GM12878 (cell line): ENCODE data around the gene CFAP65. TPM values are rescaled to one million over a fixed set of nuclear protein-coding genes. Genes with fewer than 3 reads are reported as not detected.

Experiments used
- ATAC-seq: fragments of 200-7000 bp; cut with Tn5 transposase; 3 replicates; pipeline ENCODE4 v1.9.1; 2020; ENCODE audit warnings: mild to moderate bottlenecking, moderate library complexity
- BruUV-seq: library from RNA; stranded (reverse); fragments of 400-500 nt; replicated peaks from 2 replicates; lab custom pipeline; 2021; lab: Mats Ljungman, UMichigan
- CTCF ChIA-PET: fragments of 300-600 bp; sonication (Branson Sonifier 250); formaldehyde crosslinking; extraction: SDS; loops from one replicate; lab custom pipeline; 2021; ENCODE audit warnings: inconsistent platforms; lab: Yijun Ruan, JAX
- POLR2A ChIA-PET: fragments of 350-600 bp; formaldehyde crosslinking; extraction: SDS; loops from one replicate; lab custom pipeline; 2021; ENCODE audit warnings: inconsistent platforms; lab: Charles Lee
- RAD21 ChIA-PET: fragments of 300-600 bp; sonication (Branson Sonifier 250); formaldehyde crosslinking; loops from one replicate; lab custom pipeline; 2023; ENCODE audit warnings: antibody characterized with exemption; ENCODE audit not compliant: unreplicated experiment; lab: Charles Lee
- SMC1A ChIA-PET: fragments of 300-600 bp; sonication (Branson Sonifier 250); formaldehyde crosslinking; loops from one replicate; lab custom pipeline; 2023; ENCODE audit not compliant: unreplicated experiment, uncharacterized antibody; lab: Charles Lee
- DNase-seq: peaks from one replicate; pipeline ENCODE4 v3.0.0-alpha.2; 2011; ENCODE audit warnings: low read depth, low spot score
- FAIRE-seq: peaks from 3 replicates; lab custom pipeline; 2011; peaks lifted over from hg19 to GRCh38; lab: Jason Lieb, UNC
- H2AFZ ChIP-seq: 2 replicates; pipeline ENCODE4 v1.6.0; 2011; ENCODE audit warnings: low read depth, low read length, control low read depth; ENCODE audit not compliant: control insufficient read depth
- H3K27ac ChIP-seq: 2 replicates; pipeline ENCODE4 v1.5.1; 2011; ENCODE audit warnings: control low read depth; ENCODE audit not compliant: control insufficient read depth, insufficient read depth
- H3K27me3 ChIP-seq, 2 experiments: replicated peaks in 1 of 2; 2 replicates each; pipeline versions ENCODE4 v1.6.0 to v1.6.1; 2011; ENCODE audit warnings: low read length in 1 of 2; ENCODE audit not compliant: control insufficient read depth in 2 of 2, insufficient read depth in 2 of 2
- H3K36me3 ChIP-seq, 2 experiments: 2 replicates each; pipeline ENCODE4 v1.5.1; 2011; ENCODE audit warnings: low read length in 1 of 2; ENCODE audit not compliant: control insufficient read depth in 2 of 2, insufficient read depth in 2 of 2
- H3K4me1 ChIP-seq: 2 replicates; pipeline ENCODE4 v1.6.1; 2011; ENCODE audit warnings: mild to moderate bottlenecking, low read length, moderate library complexity, mixed read lengths; ENCODE audit not compliant: control insufficient read depth, insufficient read depth
- H3K4me2 ChIP-seq: 2 replicates; pipeline ENCODE4 v1.6.0; 2011; ENCODE audit warnings: control low read depth; ENCODE audit not compliant: control insufficient read depth, insufficient read depth
- H3K4me3 ChIP-seq: fragments of 200-600 bp; sonication (generic); 2 replicates; pipeline ENCODE4 v1.5.1; 2016
- H3K79me2 ChIP-seq: 2 replicates; pipeline ENCODE4 v1.6.0; 2011; ENCODE audit warnings: low read length; ENCODE audit not compliant: control insufficient read depth, insufficient read depth
- H3K9ac ChIP-seq: 2 replicates; pipeline ENCODE4 v1.8.0; 2011; ENCODE audit warnings: low read length, control low read depth, mixed read lengths; ENCODE audit not compliant: control insufficient read depth, insufficient read depth
- H3K9me3 ChIP-seq: replicated peaks from 3 replicates; pipeline ENCODE4 v1.5.1; 2011; ENCODE audit warnings: mild to moderate bottlenecking, low read length; ENCODE audit not compliant: control insufficient read depth, insufficient read depth
- H4K20me1 ChIP-seq: 2 replicates; pipeline ENCODE4 v1.6.0; 2011; ENCODE audit not compliant: control insufficient read depth, insufficient read depth
- BCLAF1 ChIP-seq: fragments of 450-650 bp; IDR thresholded peaks from 2 replicates; pipeline ENCODE4 v1.6.1; 2017; ENCODE audit warnings: antibody characterized with exemption, mild to moderate bottlenecking, moderate library complexity
- DPF2 ChIP-seq: fragments of 450-650 bp; IDR thresholded peaks from 2 replicates; pipeline ENCODE4 v1.6.1; 2017; ENCODE audit warnings: mild to moderate bottlenecking
- FOXM1 ChIP-seq: IDR thresholded peaks from 2 replicates; pipeline ENCODE4 v1.6.1; 2012; ENCODE audit warnings: low read depth, mild to moderate bottlenecking, inconsistent platforms, low read length, moderate library complexity
- HDAC6 ChIP-seq: fragments of 200-600 bp; sonication (generic); IDR thresholded peaks from one replicate; pipeline ENCODE4 v1.8.0; 2017; ENCODE audit warnings: antibody characterized with exemption; ENCODE audit not compliant: unreplicated experiment
- NKRF ChIP-seq: fragments of 450-650 bp; conservative IDR thresholded peaks from 2 replicates; pipeline ENCODE4 v1.6.1; 2017; ENCODE audit warnings: mild to moderate bottlenecking, moderate library complexity
- NR2F1 ChIP-seq: fragments of 450-650 bp; conservative IDR thresholded peaks from 2 replicates; pipeline ENCODE4 v1.6.1; 2017; ENCODE audit warnings: mild to moderate bottlenecking
- PAX8 ChIP-seq: fragments of 450-650 bp; IDR thresholded peaks from 2 replicates; pipeline ENCODE4 v1.6.1; 2017; ENCODE audit warnings: mild to moderate bottlenecking, moderate library complexity
- POLR2AphosphoS2 ChIP-seq: IDR thresholded peaks from 2 replicates; pipeline ENCODE4 v1.6.1; 2011; ENCODE audit warnings: low read depth, mild to moderate bottlenecking, low read length, improper control_type of control experiment, moderate library complexity
- POLR2AphosphoS5 ChIP-seq: IDR thresholded peaks from 2 replicates; pipeline ENCODE4 v1.6.1; 2011; ENCODE audit warnings: mild to moderate bottlenecking, low read length, inconsistent platforms
- RELA ChIP-seq: fragments of 450-650 bp; IDR thresholded peaks from 2 replicates; pipeline ENCODE4 v1.8.0; 2014; ENCODE audit warnings: borderline replicate concordance; ENCODE audit not compliant: partially characterized antibody
- SIX5 ChIP-seq: IDR thresholded peaks from 2 replicates; pipeline ENCODE4 v1.6.1; 2011; ENCODE audit warnings: mild to moderate bottlenecking, low read depth, low read length, moderate library complexity; ENCODE audit not compliant: severe bottlenecking
- SMAD1 ChIP-seq: fragments of 450-650 bp; IDR thresholded peaks from 2 replicates; pipeline ENCODE4 v1.6.1; 2018; ENCODE audit warnings: mild to moderate bottlenecking, low read depth; ENCODE audit not compliant: partially characterized antibody
- TCF12 ChIP-seq: IDR thresholded peaks from 2 replicates; pipeline ENCODE4 v1.6.1; 2011; ENCODE audit warnings: low read depth, mild to moderate bottlenecking, low read length
- USF1 ChIP-seq: IDR thresholded peaks from 2 replicates; pipeline ENCODE4 v1.6.1; 2011; ENCODE audit warnings: borderline replicate concordance, low read depth, mild to moderate bottlenecking, moderate library complexity, mixed read lengths, low read length; ENCODE audit not compliant: insufficient read depth; ENCODE audit errors: extremely low read length
- ZNF622 ChIP-seq: fragments of 450-650 bp; IDR thresholded peaks from 2 replicates; pipeline ENCODE4 v1.6.1; 2017; ENCODE audit warnings: mild to moderate bottlenecking, inconsistent platforms
- ZZZ3 ChIP-seq: IDR thresholded peaks from 2 replicates; pipeline ENCODE4 v1.6.1; 2011; ENCODE audit warnings: low read depth; ENCODE audit not compliant: control insufficient read depth, insufficient read length
- WGBS: methylation state at CpG from one replicate; pipeline ENCODE4 v1.1.6; 2016; ENCODE audit warnings: low lambda C conversion rate; ENCODE audit not compliant: insufficient replicate concordance, insufficient coverage; ENCODE audit errors: missing lambda C conversion rate; 5-methylcytosine and 5-hydroxymethylcytosine counted together
- in situ Hi-C: fragments of 300-500 bp; cut with MboI; formaldehyde crosslinking; loops from 9 replicates; pipeline ENCODE4 v1.14.3; 2018; ENCODE audit warnings: mixed read lengths
- intact Hi-C: fragments of 100-400 bp; cut with micrococcal nuclease; formaldehyde crosslinking; loops from one replicate; pipeline ENCODE4 v1.14.2; 2022; ENCODE audit not compliant: unreplicated experiment
- polyA plus RNA-seq, 11 experiments: library from polyadenylated mRNA; depleted of rRNA in 4 of 11; unstranded in 6 of 11; stranded (reverse) in 5 of 11; fragments of >200 nt; fragmentation: Nextera tagmentation in 4 of 11; fragmentation: Illumina TruSeq in 1 of 11; extraction: Ambion mirVana in 4 of 11; extraction: Trizol in 1 of 11; gene quantifications; 1 replicate in 1 of 11; 2 replicates in 10 of 11; pipeline versions ENCODE4 v1.2.1 to v1.2.3, GENCODE V29; 2011 to 2016; ENCODE audit warnings: inconsistent platforms in 2 of 11, missing spikeins in 2 of 11, low read depth in 1 of 11
- total RNA-seq, 4 experiments: library from RNA; depleted of rRNA in 3 of 4; stranded (reverse); fragments of >200 nt in 3 of 4; fragmentation: Illumina TruSeq in 1 of 4; extraction: Trizol in 1 of 4; gene quantifications; 2 replicates each; pipeline versions ENCODE4 v1.2.1 to v1.2.3, GENCODE V29; 2013 to 2021

Gene CFAP65
- total and polyA plus RNA-seq, 10 of the 15 experiments (the other 5 are each of a cell fraction or from before 2014, with no cell fraction given): not detected

DNA sequence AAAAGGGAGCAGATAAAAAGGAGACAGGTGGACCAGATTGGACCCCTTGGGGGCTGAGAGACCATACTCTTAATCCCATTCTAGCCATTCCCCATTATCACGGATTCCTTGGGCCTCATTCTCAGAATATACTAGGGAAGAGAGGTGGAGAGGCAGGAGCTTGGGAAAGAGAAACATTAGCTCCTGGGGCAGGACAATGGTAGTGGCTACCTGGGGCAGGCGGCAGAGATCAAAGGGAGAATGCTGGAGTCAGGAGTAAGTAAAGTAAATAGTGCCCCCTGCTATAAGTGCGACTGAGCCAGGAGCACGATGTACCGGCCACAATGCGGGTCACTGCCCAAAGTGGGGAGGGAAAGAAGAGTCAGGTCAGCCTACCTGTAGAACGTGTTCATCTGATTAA lies 39.8 kb upstream of the CFAP65 start:
- Histone ChIP-seq H3K9ac (no peak overlapping the region), H3K27ac (no peak overlapping the region), H3K4me2 (no peak overlapping the region; the same call in 1 of the 2 replicates), H3K4me1 (peaks cover 6% of the 10 kb centered on the region), H3K9me3 (no peaks in the 10 kb centered on the region), H3K27me3 (no peaks in the 10 kb centered on the region), H3K4me3 (no peak overlapping the region), H3K36me3 (peaks cover 0 to 5% of the 10 kb centered on the region in 2 experiments; a peak in 2 of 4 replicates), H3K79me2 (no peaks in the 10 kb centered on the region), H4K20me1 (peaks cover 3% of the 10 kb centered on the region; the same call in 1 of the 2 replicates), H2AFZ (no peak overlapping the region)
- TF ChIP-seq POLR2AphosphoS5 (no peak), POLR2AphosphoS2 (no peak), SMAD1 (no peak), DPF2 (no peak), SIX5 (no peak), ZZZ3 (no peak), BCLAF1 (no peak), NR2F1 (no peak), PAX8 (no peak), FOXM1 (no peak), NKRF (no peak), TCF12 (no peak), RELA (no peak), HDAC6 (no peak), ZNF622 (no peak), USF1 (no peak)
- FAIRE-seq (no peak), ATAC-seq (no peak), DNase-seq (no peak)
- intact Hi-C loops: no loop called here
- SMC1A ChIA-PET: interaction anchor here (0.8 to 2.3 kb wide), 9 partner anchors 8 to 73 kb away, joined by 3 to 9 read pairs (median 3); no protein-coding TSS in a partner anchor
- CTCF ChIA-PET: interaction anchor here (0.9 to 26.8 kb wide), 11 partner anchors 8 to 78 kb away, joined by 3 to 365 read pairs (median 8); partner anchors contain the start of gene NHEJ1
- RAD21 ChIA-PET: interaction anchor here (0.8 to 1.2 kb wide), 2 partner anchors 23 to 38 kb away, joined by 7 to 9 read pairs; no protein-coding TSS in a partner anchor
- POLR2A ChIA-PET: interaction anchor here (1.0 kb wide), 1 partner anchor 22 kb away, joined by 3 read pairs; no protein-coding TSS in a partner anchor
- no TSS peak for BruUV-seq
- in situ Hi-C loops: no loop called here
- WGBS: 83% methylated on average over 7 of the region's 7 CpGs
